HepG2 (cell line): ENCODE results near the gene GPR32. TPM values are rescaled to one million over a fixed set of nuclear protein-coding genes. Genes with fewer than 3 reads are reported as not detected.

ENCODE experiments used
- ARID4A ChIP-seq: sonication (generic); formaldehyde crosslinking; IDR thresholded peaks from 2 replicates; pipeline ENCODE4 v1.5.0; 2020; ENCODE audit warnings: mild to moderate bottlenecking, missing genetic modification reagents, borderline replicate concordance
- ESRRA ChIP-seq: sonication (generic); formaldehyde crosslinking; IDR thresholded peaks from 2 replicates; pipeline ENCODE4 v1.5.1; 2020; ENCODE audit warnings: mild to moderate bottlenecking, low read depth, missing genetic modification reagents
- HNF4A ChIP-seq: sonication (generic); formaldehyde crosslinking; IDR thresholded peaks from 2 replicates; pipeline ENCODE4 v1.4.0; 2020; ENCODE audit warnings: missing genetic modification reagents
- LCORL ChIP-seq, 2 experiments: fragments of 450-650 bp in 1 of 2; sonication (generic) in 1 of 2; formaldehyde crosslinking in 1 of 2; IDR thresholded peaks; 2 replicates each; pipeline versions ENCODE4 v1.5.0 to v1.6.1; 2017 to 2020; ENCODE audit warnings: antibody characterized with exemption in 1 of 2, missing genetic modification reagents in 1 of 2
- NONO ChIP-seq, 2 experiments: fragments of 450-650 bp in 1 of 2; sonication (generic) in 1 of 2; formaldehyde crosslinking in 1 of 2; IDR thresholded peaks in 1 of 2; conservative IDR thresholded peaks in 1 of 2; 2 replicates each; pipeline versions ENCODE4 v1.6.1 to v1.8.0; 2017 to 2022; ENCODE audit warnings: mild to moderate bottlenecking in 1 of 2, missing genetic modification reagents in 1 of 2, moderate library complexity in 1 of 2
- NR2C2 ChIP-seq: sonication (generic); formaldehyde crosslinking; IDR thresholded peaks from 2 replicates; pipeline ENCODE4 v1.4.0; 2020; ENCODE audit warnings: missing genetic modification reagents, mild to moderate bottlenecking, moderate library complexity, borderline replicate concordance
- NR2F6 ChIP-seq, 2 experiments: IDR thresholded peaks; 2 replicates each; pipeline ENCODE4 v1.6.1; 2016; ENCODE audit warnings: antibody characterized with exemption in 1 of 2, mild to moderate bottlenecking in 1 of 2
- PAXIP1 ChIP-seq: sonication (generic); formaldehyde crosslinking; conservative IDR thresholded peaks from 2 replicates; pipeline ENCODE4 v1.4.0; 2020; ENCODE audit warnings: mild to moderate bottlenecking, missing genetic modification reagents, moderate library complexity
- RNF2 ChIP-seq: fragments of 450-650 bp; conservative IDR thresholded peaks from 2 replicates; pipeline ENCODE4 v1.6.1; 2016; ENCODE audit warnings: low read depth
- RXRA ChIP-seq: sonication (generic); formaldehyde crosslinking; IDR thresholded peaks from 2 replicates; pipeline ENCODE4 v1.5.1; 2020; ENCODE audit warnings: missing genetic modification reagents
- SALL1 ChIP-seq: sonication (generic); formaldehyde crosslinking; IDR thresholded peaks from 2 replicates; pipeline ENCODE4 v1.8.0; 2022; ENCODE audit warnings: mild to moderate bottlenecking, missing genetic modification reagents
- SAP130 ChIP-seq: IDR thresholded peaks from 2 replicates; pipeline ENCODE4 v1.6.1; 2016; ENCODE audit warnings: low read depth
- TBX2 ChIP-seq: sonication (generic); formaldehyde crosslinking; IDR thresholded peaks from 2 replicates; pipeline ENCODE4 v1.5.0; 2020; ENCODE audit warnings: missing genetic modification reagents, mild to moderate bottlenecking, borderline replicate concordance
- ZBTB7B ChIP-seq: sonication (generic); formaldehyde crosslinking; IDR thresholded peaks from 2 replicates; pipeline ENCODE4 v1.4.0; 2020; ENCODE audit warnings: missing genetic modification reagents
- ZFX ChIP-seq: sonication (generic); formaldehyde crosslinking; IDR thresholded peaks from 2 replicates; pipeline ENCODE4 v1.4.0; 2020; ENCODE audit warnings: mild to moderate bottlenecking, low read depth, missing genetic modification reagents, moderate library complexity
- ZNF253 ChIP-seq: sonication (generic); formaldehyde crosslinking; IDR thresholded peaks from 2 replicates; pipeline ENCODE4 v1.8.0; 2022; ENCODE audit warnings: mild to moderate bottlenecking, missing genetic modification reagents, borderline replicate concordance
- ZNF331 ChIP-seq: sonication (generic); formaldehyde crosslinking; IDR thresholded peaks from 2 replicates; pipeline ENCODE4 v1.4.0; 2020; ENCODE audit warnings: missing genetic modification reagents
- ZNF367 ChIP-seq: sonication (generic); formaldehyde crosslinking; IDR thresholded peaks from 2 replicates; pipeline ENCODE4 v1.4.0; 2020; ENCODE audit warnings: missing genetic modification reagents, borderline replicate concordance
- ZNF724P ChIP-seq: sonication (generic); formaldehyde crosslinking; IDR thresholded peaks from 2 replicates; pipeline ENCODE4 v1.8.0; 2022; ENCODE audit warnings: missing genetic modification reagents, borderline replicate concordance
- ZNF879 ChIP-seq: sonication (generic); formaldehyde crosslinking; IDR thresholded peaks from 2 replicates; pipeline ENCODE4 v1.8.1; 2023; ENCODE audit warnings: missing genetic modification reagents
- polyA plus RNA-seq, 8 experiments: library from polyadenylated mRNA; depleted of rRNA in 3 of 8; stranded (reverse) in 7 of 8; unstranded in 1 of 8; fragments of >200 nt; fragmentation: Illumina TruSeq in 4 of 8; extraction: Trizol in 4 of 8; gene quantifications; 2 replicates each; pipeline versions ENCODE4 v1.2.1 to v1.2.3, GENCODE V29; 2011 to 2016; ENCODE audit warnings: low read depth in 4 of 8, missing spikeins in 1 of 8, mixed read lengths in 1 of 8; ENCODE audit not compliant: insufficient read depth in 1 of 8
- total RNA-seq, 5 experiments: library from RNA; depleted of rRNA; stranded (reverse); fragments of >200 nt; fragmentation: Illumina TruSeq; extraction: Trizol; gene quantifications; 2 replicates each; pipeline ENCODE4 v1.2.3, GENCODE V29; 2016; ENCODE audit warnings: low read depth in 1 of 5

The GPR32 gene
- total and polyA plus RNA-seq, 2 of the 13 experiments (the other 11 are each of a cell fraction or from before 2014, with no cell fraction given), result not detected

DNA sequence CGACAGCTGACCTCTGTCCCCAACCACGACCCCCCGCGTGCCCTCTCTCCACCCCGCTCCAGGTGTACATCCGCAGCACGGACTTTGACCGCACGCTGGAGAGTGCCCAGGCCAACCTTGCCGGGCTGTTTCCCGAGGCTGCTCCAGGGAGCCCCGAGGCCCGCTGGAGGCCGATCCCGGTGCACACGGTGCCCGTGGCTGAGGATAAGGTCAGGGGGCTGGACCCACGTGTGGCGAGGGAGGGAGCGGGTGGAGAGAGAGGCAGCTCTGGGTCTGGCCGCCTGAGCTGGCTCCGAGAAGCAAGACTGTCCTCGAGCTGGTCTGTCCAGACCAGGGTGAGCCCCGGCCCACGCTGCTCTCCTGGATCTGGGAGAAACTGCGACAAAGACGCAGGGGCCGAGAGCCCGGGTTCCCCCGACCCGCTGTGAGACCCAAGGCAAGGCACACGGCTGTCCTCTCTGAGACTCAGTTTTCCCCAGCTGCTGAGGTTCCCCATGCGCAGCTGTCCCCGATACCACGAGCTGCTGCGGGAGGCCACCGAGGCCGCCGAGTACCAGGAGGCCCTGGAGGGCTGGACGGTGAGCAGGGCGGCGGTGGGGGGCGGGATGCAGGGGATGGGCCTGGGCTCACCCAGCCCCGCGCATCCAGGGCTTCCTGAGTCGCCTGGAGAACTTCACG, 21.5 kb downstream of the GPR32 start (continued):
- TF ChIP-seq RNF2, result no peak
- TF ChIP-seq ZNF367 (CRISPR knock-in tag), result no peak
- no peak for TF ChIP-seq LCORL (IDR thresholded peaks at IDR 0.05)
- TF ChIP-seq LCORL (CRISPR knock-in tag; IDR thresholded peaks at IDR 0.05), result peak; percentile 57; the same call in 1 of the 2 replicates
- TF ChIP-seq NR2C2 (CRISPR knock-in tag), result peak; percentile 31; the same call in 1 of the 2 replicates
- no peak for TF ChIP-seq ZNF724P (CRISPR knock-in tag)
- 0 out of 2 replicates have a peak, but pooled peaks have one; percentile 29 for TF ChIP-seq ZNF331 (CRISPR knock-in tag)
- 0 out of 2 replicates have a peak, but pooled peaks have one; percentile 32 for TF ChIP-seq ZBTB7B (CRISPR knock-in tag)
- 0 out of 2 replicates have a peak, but pooled peaks have one; percentile 20 for TF ChIP-seq SAP130 (CRISPR knock-in tag)
- peak; percentile 69 for TF ChIP-seq RXRA (CRISPR knock-in tag)
- peak; percentile 84 for TF ChIP-seq HNF4A (CRISPR knock-in tag)
- TF ChIP-seq SALL1 (CRISPR knock-in tag), result peak; percentile 57; the same call in 1 of the 2 replicates
- TF ChIP-seq PAXIP1 (CRISPR knock-in tag), result peak; percentile 53; the same call in 1 of the 2 replicates
- TF ChIP-seq ARID4A (CRISPR knock-in tag), result 0 out of 2 replicates have a peak, but pooled peaks have one; percentile 17
- no peak for TF ChIP-seq NONO (IDR thresholded peaks at IDR 0.05)
- TF ChIP-seq NONO (CRISPR knock-in tag; conservative IDR thresholded peaks at IDR 0.05), result peak; percentile 43; the same call in 1 of the 2 replicates
- 0 out of 2 replicates have a peak, but pooled peaks have one; percentile 17 for TF ChIP-seq ZFX (CRISPR knock-in tag)
- TF ChIP-seq TBX2 (CRISPR knock-in tag), result 0 out of 2 replicates have a peak, but pooled peaks have one; percentile 42
- no peak for TF ChIP-seq ZNF253 (CRISPR knock-in tag)
- peak; percentile 75 for TF ChIP-seq ESRRA (CRISPR knock-in tag)
- TF ChIP-seq NR2F6 (IDR thresholded peaks at IDR 0.05), result peak; percentile 7; the same call in 1 of the 2 replicates
- peak; percentile 81 for TF ChIP-seq NR2F6 (CRISPR knock-in tag; IDR thresholded peaks at IDR 0.05)
- TF ChIP-seq ZNF879 (CRISPR knock-in tag), result no peak
